Tibial nerve (tissue), 3 donors: Measurements from ENCODE around the gene DNTTIP2.
"Not testable (repeated sequence)": the region's sequence is repeated elsewhere in the genome, so short reads cannot be mapped to it uniquely, and the experiment has no call there.

Source experiments
- CTCF ChIP-seq, 5 experiments: fragments of 200-600 bp in 3 of 5; fragments of 450-650 bp in 2 of 5; sonication (generic) in 3 of 5; IDR thresholded peaks; one replicate each; pipeline ENCODE4 v1.5.1; 2016 to 2019; ENCODE audit warnings: antibody characterized with exemption in 5 of 5, mild to moderate bottlenecking in 3 of 5, moderate library complexity in 2 of 5
- POLR2A ChIP-seq, 2 donors: fragments of 450-650 bp; IDR thresholded peaks; one replicate each; pipeline ENCODE4 v1.6.1; 2017; ENCODE audit warnings: antibody characterized with exemption in 2 of 2, mild to moderate bottlenecking in 2 of 2, moderate library complexity in 2 of 2

GRCh38 chr1:93868492-93868891 is 10.5 kb downstream of the DNTTIP2 start:
- not testable (repeated sequence) for TF ChIP-seq POLR2A, CTCF (IDR thresholded peaks at IDR 0.05)
